Colonic mucosa (tissue), 4 donors: ENCODE data around the gene ESPNL. TPM values are rescaled to one million over a fixed set of nuclear protein-coding genes. Genes with fewer than 3 reads are reported as not detected.

Source experiments
- DNase-seq: peaks from one replicate; pipeline ENCODE4 v3.0.0-alpha.2; 2020
- H3K27ac ChIP-seq: fragments of 200-600 bp; one replicate; pipeline ENCODE4 v1.8.0; 2021
- H3K27me3 ChIP-seq: fragments of 200-600 bp; one replicate; pipeline ENCODE4 v1.8.0; 2021
- H3K36me3 ChIP-seq: fragments of 200-600 bp; one replicate; pipeline ENCODE4 v1.8.0; 2021
- H3K4me1 ChIP-seq: fragments of 200-600 bp; one replicate; pipeline ENCODE4 v1.8.0; 2021; ENCODE audit warnings: mild to moderate bottlenecking
- H3K4me3 ChIP-seq: fragments of 200-600 bp; one replicate; pipeline ENCODE4 v1.8.0; 2021
- H3K9ac ChIP-seq, 2 donors: one replicate each; pipeline ENCODE4 v1.7.0; 2013; ENCODE audit warnings: control low read depth in 2 of 2, low read depth in 2 of 2, low read length in 2 of 2
- H3K9me3 ChIP-seq: fragments of 200-600 bp; one replicate; pipeline ENCODE4 v1.8.0; 2021
- intact Hi-C: fragments of 100-400 bp; cut with DNase I; formaldehyde crosslinking; loops from one replicate; pipeline ENCODE4 v1.14.1; 2022
- total RNA-seq, 2 donors: library from RNA; stranded (reverse); fragmentation: NEBNext Ultra II Directional in 1 of 2; extraction: Animal tissue kit (Norgen Biotek cat#: 25700) in 1 of 2; gene quantifications; one replicate each; pipeline ENCODE4 v1.2.1, GENCODE V29; 2021
- TF ChIP-seq, protein P1 (sequence below): fragments of 200-600 bp; IDR thresholded peaks from one replicate; pipeline ENCODE4 v1.8.0; 2022; ENCODE audit warnings: antibody characterized with exemption, mild to moderate bottlenecking
- donor health status: healthy.
- donor health status: DM: no; HTN: no; CAD: no.
- donor health status: DM: no; HTN: no; CAD: no.

ESPNL gene
- total RNA-seq, 2 donors from 2014 or later, result 0.08 to 0.12 TPM

DNA sequence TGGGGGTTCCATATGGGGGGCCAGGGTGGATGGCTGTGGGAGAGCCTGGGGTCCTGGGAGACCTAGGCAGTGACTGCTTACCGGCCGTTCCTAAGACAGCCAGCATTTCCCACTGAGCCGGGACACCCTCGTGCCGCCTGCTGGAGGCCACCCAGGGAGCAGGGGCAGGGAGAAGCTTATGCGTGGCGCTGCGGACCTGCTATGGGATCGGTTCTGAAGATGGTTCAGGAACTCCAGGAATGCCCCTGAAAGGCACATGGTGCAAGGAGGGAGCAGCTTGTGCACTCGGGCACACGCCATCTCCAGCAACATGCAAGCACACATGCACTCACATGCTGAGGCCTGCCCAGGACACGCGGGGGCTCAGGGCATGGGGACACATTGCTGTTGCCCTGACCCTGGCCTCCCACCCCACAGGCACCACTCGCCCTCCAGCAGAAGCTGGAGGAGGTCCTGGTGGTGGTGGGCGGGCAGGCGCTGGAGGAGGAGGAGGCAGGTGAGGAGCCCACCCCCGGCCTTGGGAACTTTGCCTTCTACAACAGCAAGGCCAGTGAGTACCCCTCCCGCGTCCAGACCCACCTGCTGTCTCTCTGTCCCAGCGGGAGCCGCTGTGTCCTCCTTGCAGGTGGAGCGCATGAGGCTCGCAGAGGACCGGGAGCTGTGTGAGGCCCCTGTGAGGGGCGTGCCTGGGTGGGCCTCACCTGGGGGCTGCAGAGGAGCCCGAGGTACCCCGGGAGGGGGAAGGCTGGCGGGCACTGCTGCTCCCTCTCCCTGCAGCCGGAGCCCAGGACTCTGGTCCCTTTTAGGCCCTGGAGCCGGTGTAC, 42.5 kb downstream of the ESPNL start:
- intact Hi-C loops, result no loop called here
- TF ChIP-seq, protein P1, sequence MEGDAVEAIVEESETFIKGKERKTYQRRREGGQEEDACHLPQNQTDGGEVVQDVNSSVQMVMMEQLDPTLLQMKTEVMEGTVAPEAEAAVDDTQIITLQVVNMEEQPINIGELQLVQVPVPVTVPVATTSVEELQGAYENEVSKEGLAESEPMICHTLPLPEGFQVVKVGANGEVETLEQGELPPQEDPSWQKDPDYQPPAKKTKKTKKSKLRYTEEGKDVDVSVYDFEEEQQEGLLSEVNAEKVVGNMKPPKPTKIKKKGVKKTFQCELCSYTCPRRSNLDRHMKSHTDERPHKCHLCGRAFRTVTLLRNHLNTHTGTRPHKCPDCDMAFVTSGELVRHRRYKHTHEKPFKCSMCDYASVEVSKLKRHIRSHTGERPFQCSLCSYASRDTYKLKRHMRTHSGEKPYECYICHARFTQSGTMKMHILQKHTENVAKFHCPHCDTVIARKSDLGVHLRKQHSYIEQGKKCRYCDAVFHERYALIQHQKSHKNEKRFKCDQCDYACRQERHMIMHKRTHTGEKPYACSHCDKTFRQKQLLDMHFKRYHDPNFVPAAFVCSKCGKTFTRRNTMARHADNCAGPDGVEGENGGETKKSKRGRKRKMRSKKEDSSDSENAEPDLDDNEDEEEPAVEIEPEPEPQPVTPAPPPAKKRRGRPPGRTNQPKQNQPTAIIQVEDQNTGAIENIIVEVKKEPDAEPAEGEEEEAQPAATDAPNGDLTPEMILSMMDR, result no peak
- DNase-seq, result no peak
- Histone ChIP-seq H3K9me3 (no peaks in the 10 kb centered on the region), H3K36me3 (no peaks in the 10 kb centered on the region), H3K27me3 (no peaks in the 10 kb centered on the region), H3K9ac (no peak overlapping the region), H3K4me3 (no peak overlapping the region), H3K4me1 (peaks cover 7% of the 10 kb centered on the region), H3K27ac (no peak overlapping the region)

DNA sequence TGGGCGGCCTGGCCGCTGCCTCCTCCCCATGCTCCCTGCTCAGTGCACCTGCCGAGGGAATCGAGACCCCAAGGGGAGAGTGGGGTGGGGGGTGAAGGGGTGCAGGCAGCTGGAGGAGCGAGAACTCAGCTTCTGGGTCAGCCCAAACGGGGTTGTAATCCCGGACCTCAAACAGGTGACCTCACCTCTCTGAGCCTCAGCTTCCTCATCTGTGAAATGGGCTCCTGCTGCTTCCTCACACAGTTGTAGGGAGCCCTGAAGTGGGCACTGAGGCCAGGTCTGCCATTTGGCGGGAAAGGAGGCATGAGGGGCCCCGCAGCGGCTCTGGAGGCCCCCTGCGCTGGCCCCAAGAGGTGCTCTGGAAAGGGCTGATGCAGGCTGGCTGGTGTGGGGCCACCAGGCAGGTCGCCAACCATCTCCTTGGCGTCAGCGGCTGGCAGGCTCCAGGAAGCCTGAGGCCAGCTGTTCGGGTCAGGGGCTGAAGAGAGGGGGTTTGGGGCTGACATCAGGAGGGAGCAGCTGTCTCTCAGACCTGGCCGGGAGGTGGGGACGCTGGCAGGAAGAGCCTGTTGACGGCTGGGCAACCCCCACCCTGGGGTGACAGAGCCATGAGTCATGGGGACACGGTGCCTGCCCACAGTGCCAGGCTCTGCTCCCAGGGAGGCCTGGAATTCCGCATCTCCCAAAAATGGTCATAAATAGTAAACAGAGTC, 43.3 kb downstream of the ESPNL start:
- H3K27ac ChIP-seq, result no peak overlapping the region
- no peaks in the 10 kb centered on the region for H3K9me3 ChIP-seq
- TF ChIP-seq, protein P1, result no peak
- DNase-seq, result no peak
- H3K9ac ChIP-seq, result no peak overlapping the region
- intact Hi-C loops, result no loop called here
- peaks cover 7% of the 10 kb centered on the region for H3K4me1 ChIP-seq
- no peaks in the 10 kb centered on the region for H3K27me3 ChIP-seq
- no peak overlapping the region for H3K4me3 ChIP-seq
- H3K36me3 ChIP-seq, result no peaks in the 10 kb centered on the region

DNA sequence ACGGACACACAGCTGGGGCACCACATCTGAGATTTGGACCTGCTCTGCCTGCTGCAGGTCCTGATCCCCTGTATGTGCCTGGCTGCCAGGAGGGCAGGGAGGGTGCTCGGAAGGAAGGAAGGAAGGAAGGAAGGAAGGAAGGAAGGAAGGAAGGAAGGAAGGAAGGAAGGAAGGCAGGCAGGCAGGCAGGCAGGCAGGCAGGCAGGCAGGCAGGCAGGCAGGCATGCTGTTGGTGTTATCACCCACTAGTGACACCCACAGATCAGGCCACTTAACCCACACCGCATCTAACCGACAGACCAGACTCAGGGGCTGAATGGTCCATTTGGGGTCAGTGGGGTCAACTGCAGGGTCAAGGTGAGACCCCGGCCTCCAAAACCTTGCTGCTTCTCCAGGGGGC, 44.1 kb downstream of the ESPNL start:
- intact Hi-C loops, result no loop called here
- DNase-seq, result no peak
- H3K9ac ChIP-seq, result no peak overlapping the region
- H3K27ac ChIP-seq, result no peak overlapping the region
- no peaks in the 10 kb centered on the region for H3K36me3 ChIP-seq
- H3K4me3 ChIP-seq, result no peak overlapping the region
- H3K9me3 ChIP-seq, result no peaks in the 10 kb centered on the region
- H3K27me3 ChIP-seq, result no peaks in the 10 kb centered on the region
- H3K4me1 ChIP-seq, result peaks cover 7% of the 10 kb centered on the region
- TF ChIP-seq, protein P1, result no peak

DNA sequence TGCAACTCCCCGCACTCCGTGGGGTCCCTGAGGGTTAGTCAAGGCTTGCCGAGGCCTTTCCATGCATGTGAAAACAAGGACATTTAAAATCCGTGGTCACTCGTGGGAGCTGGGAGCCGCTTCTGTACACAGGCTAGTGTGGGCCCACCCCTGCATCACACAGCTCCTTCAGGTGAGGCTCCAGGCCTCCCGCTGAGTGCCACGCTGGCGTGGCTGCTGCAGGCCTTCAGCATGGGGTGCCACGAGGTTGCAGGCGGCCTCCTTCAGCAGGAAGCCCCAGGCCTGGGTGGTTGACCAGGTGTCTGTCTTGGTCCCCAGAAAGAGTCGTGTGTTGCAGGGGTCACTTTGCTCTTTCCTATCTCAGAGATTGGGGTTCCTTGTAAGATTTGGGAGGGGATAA, 44.9 kb downstream of the ESPNL start:
- Histone ChIP-seq H3K36me3 (no peaks in the 10 kb centered on the region), H3K27ac (no peak overlapping the region), H3K9ac (no peak overlapping the region), H3K27me3 (no peaks in the 10 kb centered on the region), H3K9me3 (no peaks in the 10 kb centered on the region), H3K4me3 (no peak overlapping the region), H3K4me1 (peaks cover 7% of the 10 kb centered on the region)
- TF ChIP-seq, protein P1, result no peak
- intact Hi-C loops, result no loop called here
- no peak for DNase-seq

DNA sequence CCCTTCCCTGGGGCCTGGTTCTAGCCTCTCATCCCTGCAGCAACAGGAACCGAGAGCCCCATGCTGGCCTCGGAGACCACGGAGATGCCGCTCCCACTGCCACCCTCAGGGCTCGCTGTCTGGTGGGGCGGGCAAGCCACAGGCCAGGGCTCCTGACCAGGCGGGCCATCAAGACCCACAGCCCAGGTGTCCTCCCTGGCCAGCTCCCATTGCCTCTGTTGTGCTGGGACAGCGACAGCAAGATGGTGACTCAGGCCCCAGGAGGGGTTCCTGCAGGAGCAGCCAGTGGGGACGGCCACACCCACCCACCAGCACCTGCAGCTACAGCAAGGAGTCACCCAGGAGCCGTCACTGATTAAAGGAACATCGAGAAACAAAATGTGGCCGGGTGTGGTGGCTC, 45.7 kb downstream of the ESPNL start:
- Histone ChIP-seq H3K27me3 (no peaks in the 10 kb centered on the region), H3K36me3 (no peaks in the 10 kb centered on the region), H3K27ac (no peak overlapping the region), H3K4me1 (peaks cover 7% of the 10 kb centered on the region), H3K9ac (no peak overlapping the region), H3K4me3 (no peak overlapping the region), H3K9me3 (no peaks in the 10 kb centered on the region)
- DNase-seq, result no peak
- TF ChIP-seq, protein P1, result no peak
- intact Hi-C loops, result no loop called here
